GM12873 (cell line): ENCODE measurements around the gene KRT83.

Experiments
- CTCF ChIP-seq: IDR thresholded peaks from 2 replicates; pipeline ENCODE4 v1.5.1; 2012; ENCODE audit warnings: low read depth, mild to moderate bottlenecking, moderate library complexity, low read length, control low read depth; ENCODE audit not compliant: insufficient read depth; ENCODE audit errors: missing control alignments

KRT83 gene

GRCh38 chr12:52320784-52321400, at the start of gene KRT83:
Gene KRT83 (minus strand): TSS chr12:52321398. CDS start chr12:52321335, 63 bp downstream.
- no peak for TF ChIP-seq CTCF

GRCh38 chr12:52369809-52370208, 48.6 kb upstream of the KRT83 start:
- no peak for TF ChIP-seq CTCF

GRCh38 chr12:52369211-52369610, 48.0 kb upstream of the KRT83 start:
- no peak for TF ChIP-seq CTCF

GRCh38 chr12:52368508-52368907, 47.3 kb upstream of the KRT83 start:
- no peak for TF ChIP-seq CTCF

- no peak for TF ChIP-seq CTCF
These were observed 46.7 kb upstream of the KRT83 start for GRCh38 chr12:52367876-52368275.

- TF ChIP-seq CTCF, result no peak
These were observed 45.7 kb upstream of the KRT83 start, which contains the start of gene KRT85 for GRCh38 chr12:52366738-52367485. Gene KRT85 (minus strand): TSS chr12:52367481. CDS start chr12:52367405, 76 bp downstream.

- no peak for TF ChIP-seq CTCF
These were observed 43.8 kb upstream of the KRT83 start for GRCh38 chr12:52364901-52365489.
